ENCODE data around the gene TYK2. TPM values are rescaled to one million over a fixed set of nuclear protein-coding genes. Genes with fewer than 3 reads are reported as not detected.

Gene TYK2
- total RNA-seq, 1 donor from 2014 or later: 80.7 TPM

GRCh38 chr19:10365518-10365917, 14.9 kb downstream of the TYK2 start:
- Histone ChIP-seq H3K36me3 (peaks cover 73 to 88% of the 10 kb centered on the region in 2 donors), H3K4me1 (no peaks in the 10 kb centered on the region), H3K27me3 (no peaks in the 10 kb centered on the region), H3K27ac (no peak overlapping the region), H3K9me3 (no peaks in the 10 kb centered on the region), H3K4me3 (no peak overlapping the region)
- TF ChIP-seq CTCF (IDR thresholded peaks at IDR 0.05): no peak
- DNase-seq (ENCODE audit: low spot score in 2 of 2): no peak
- intact Hi-C loops (cut with DNase I): no loop called here

GRCh38 chr19:10364644-10365043, 15.7 kb downstream of the TYK2 start:
- Histone ChIP-seq H3K4me1 (no peaks in the 10 kb centered on the region), H3K4me3 (no peak overlapping the region), H3K27me3 (no peaks in the 10 kb centered on the region), H3K36me3 (peaks cover 71 to 91% of the 10 kb centered on the region in 2 donors), H3K9me3 (no peaks in the 10 kb centered on the region), H3K27ac (no peak overlapping the region)
- no peak for DNase-seq (ENCODE audit: low spot score in 2 of 2)
- no peak for TF ChIP-seq CTCF (IDR thresholded peaks at IDR 0.05)
- intact Hi-C loops (cut with DNase I): no loop called here

GRCh38 chr19:10363789-10364281, 16.5 kb downstream of the TYK2 start:
- no peak for TF ChIP-seq CTCF (IDR thresholded peaks at IDR 0.05)
- no peaks in the 10 kb centered on the region for H3K4me1 ChIP-seq
- no peak for DNase-seq (ENCODE audit: low spot score in 2 of 2)
- no peak overlapping the region for H3K4me3 ChIP-seq
- intact Hi-C loops (cut with DNase I): no loop called here
- no peaks in the 10 kb centered on the region for H3K9me3 ChIP-seq
- peaks cover 73 to 89% of the 10 kb centered on the region in 2 donors for H3K36me3 ChIP-seq
- H3K27ac ChIP-seq: no peak overlapping the region
- H3K27me3 ChIP-seq: no peaks in the 10 kb centered on the region

- no peak for DNase-seq (ENCODE audit: low spot score in 2 of 2)
- no peaks in the 10 kb centered on the region for H3K9me3 ChIP-seq
- no peak for TF ChIP-seq CTCF (IDR thresholded peaks at IDR 0.05)
- intact Hi-C loops (cut with DNase I): no loop called here
- H3K36me3 ChIP-seq: peaks cover 70 to 88% of the 10 kb centered on the region in 2 donors
- no peak overlapping the region for H3K27ac ChIP-seq
- H3K27me3 ChIP-seq: no peaks in the 10 kb centered on the region
- H3K4me1 ChIP-seq: no peaks in the 10 kb centered on the region
- H3K4me3 ChIP-seq: no peak overlapping the region
Measured at GRCh38 chr19:10362259-10362658, 18.1 kb downstream of the TYK2 start.

GRCh38 chr19:10361569-10362011, 18.8 kb downstream of the TYK2 start:
- Histone ChIP-seq H3K4me3 (no peak overlapping the region), H3K4me1 (no peaks in the 10 kb centered on the region), H3K36me3 (peaks cover 69 to 89% of the 10 kb centered on the region in 2 donors), H3K27me3 (no peaks in the 10 kb centered on the region), H3K27ac (no peak overlapping the region), H3K9me3 (no peaks in the 10 kb centered on the region)
- intact Hi-C loops (cut with DNase I): no loop called here
- no peak for TF ChIP-seq CTCF (IDR thresholded peaks at IDR 0.05)
- DNase-seq (ENCODE audit: low spot score in 2 of 2): no peak

GRCh38 chr19:10356431-10356830, 23.9 kb downstream of the TYK2 start:
- H3K4me1 ChIP-seq: no peaks in the 10 kb centered on the region
- TF ChIP-seq CTCF (IDR thresholded peaks at IDR 0.05): no peak

More at GRCh38 chr19:10356431-10356830, 23.9 kb downstream of the TYK2 start:
- H3K27me3 ChIP-seq: no peaks in the 10 kb centered on the region
- peaks cover 61 to 80% of the 10 kb centered on the region in 2 donors for H3K36me3 ChIP-seq
- no peaks in the 10 kb centered on the region for H3K9me3 ChIP-seq
- DNase-seq (ENCODE audit: low spot score in 2 of 2): no peak
- H3K4me3 ChIP-seq: no peak overlapping the region
- intact Hi-C loops (cut with DNase I): no loop called here
- H3K27ac ChIP-seq: no peak overlapping the region
